NCI-H460 (cell line): ENCODE data around the gene TSTD1. TPM values are rescaled to one million over a fixed set of nuclear protein-coding genes. Genes with fewer than 3 reads are reported as not detected.
A peak's percentile ranks its signal among the peaks of the same experiment; 100 is the strongest.

ENCODE experiments used
- DNase-seq: peaks from one replicate; pipeline ENCODE4 v3.0.0-alpha.2; 2016; ENCODE audit warnings: low read depth; ENCODE audit errors: extremely low read depth
- polyA plus RNA-seq: library from polyadenylated mRNA; depleted of rRNA; stranded (reverse); fragments of >200 nt; gene quantifications from 2 replicates; pipeline ENCODE4 v1.2.3, GENCODE V29; 2014; cell fraction: nucleus; rRNA removed
- total RNA-seq: library from RNA; depleted of rRNA; stranded (reverse); fragments of >200 nt; shearing (Covaris generic); gene quantifications from 2 replicates; pipeline ENCODE4 v1.2.3, GENCODE V29; 2014; rRNA removed

Gene TSTD1, protein sequence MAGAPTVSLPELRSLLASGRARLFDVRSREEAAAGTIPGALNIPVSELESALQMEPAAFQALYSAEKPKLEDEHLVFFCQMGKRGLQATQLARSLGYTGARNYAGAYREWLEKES
- total RNA-seq = 29.8 and 37.6 TPM in 2 replicates
- 16.8 and 43.8 TPM in 2 replicates for polyA plus RNA-seq

DNA sequence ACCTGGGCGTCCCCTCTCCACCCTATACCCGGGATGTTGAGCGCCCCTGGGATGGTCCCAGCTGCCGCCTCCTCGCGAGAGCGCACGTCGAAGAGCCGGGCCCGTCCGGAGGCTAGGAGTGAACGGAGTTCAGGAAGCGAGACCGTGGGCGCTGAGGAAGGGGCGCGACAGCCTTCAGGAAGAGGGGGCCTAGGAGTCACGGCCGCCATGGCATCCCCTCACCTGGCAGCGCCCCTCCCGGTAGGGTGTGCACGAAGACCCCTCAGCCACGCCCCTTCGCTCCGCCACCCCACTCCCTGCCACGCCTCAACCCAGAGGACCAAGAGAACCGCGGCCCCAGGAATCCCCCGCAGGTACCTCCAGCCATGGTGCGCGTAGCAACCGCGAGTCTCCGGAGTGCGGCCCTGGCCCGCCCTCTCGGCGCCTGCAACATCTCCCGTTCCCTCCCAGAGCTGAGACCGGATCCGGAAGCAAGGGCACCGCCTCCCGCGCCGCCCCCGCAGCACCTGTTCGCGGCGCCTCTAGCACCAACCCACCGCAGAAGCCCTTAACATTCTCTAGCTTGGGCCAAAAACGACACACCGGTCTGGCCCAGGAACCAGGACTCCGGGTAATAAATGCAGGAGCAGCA, at the start of gene TSTD1:
Gene TSTD1 (minus strand): TSS at position 442 of the 631 bp plus-strand sequence. CDS start 75 bp downstream, at position 367.
- no peak for DNase-seq

DNA sequence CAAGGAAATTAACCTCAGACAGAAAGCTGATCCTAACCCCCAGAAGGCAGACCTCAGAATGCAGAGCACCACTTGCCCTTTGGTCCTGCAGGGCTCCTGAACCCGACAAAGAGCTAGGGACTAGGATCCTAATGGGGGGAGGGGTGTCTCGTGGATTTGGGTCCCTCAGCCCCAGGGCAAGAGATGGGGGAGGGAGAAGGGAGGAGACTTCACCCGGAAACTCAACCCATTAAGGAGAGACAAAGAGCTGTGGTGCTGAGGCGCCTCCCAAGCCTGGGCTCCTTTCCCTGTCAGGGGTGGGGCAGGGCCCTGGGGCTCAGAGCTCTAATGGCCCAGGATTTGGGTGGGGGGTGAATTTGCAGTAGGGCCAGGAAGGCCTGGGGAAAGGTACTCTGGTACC, 47.7 kb upstream of the TSTD1 start:
- DNase-seq = no peak

DNA sequence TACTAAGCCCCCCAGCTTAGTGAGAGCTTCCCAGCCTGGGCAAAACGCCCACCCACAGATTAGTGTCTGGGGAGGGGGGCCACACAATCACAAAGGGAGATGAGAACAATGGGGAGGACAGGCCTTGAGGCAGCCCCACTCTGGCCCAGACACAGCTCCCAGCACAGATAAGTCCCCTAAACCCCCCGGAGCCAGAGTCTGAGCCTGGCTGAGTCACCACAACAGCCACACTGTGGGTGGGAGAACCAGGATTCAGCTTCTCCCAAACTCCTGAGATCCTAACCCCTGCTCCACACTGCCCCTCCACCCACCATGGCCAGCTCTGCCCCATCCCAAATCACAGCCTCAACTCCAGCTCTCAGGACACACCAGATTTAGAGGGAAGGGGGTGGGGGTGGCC, 46.4 kb upstream of the TSTD1 start:
- no peak for DNase-seq

DNA sequence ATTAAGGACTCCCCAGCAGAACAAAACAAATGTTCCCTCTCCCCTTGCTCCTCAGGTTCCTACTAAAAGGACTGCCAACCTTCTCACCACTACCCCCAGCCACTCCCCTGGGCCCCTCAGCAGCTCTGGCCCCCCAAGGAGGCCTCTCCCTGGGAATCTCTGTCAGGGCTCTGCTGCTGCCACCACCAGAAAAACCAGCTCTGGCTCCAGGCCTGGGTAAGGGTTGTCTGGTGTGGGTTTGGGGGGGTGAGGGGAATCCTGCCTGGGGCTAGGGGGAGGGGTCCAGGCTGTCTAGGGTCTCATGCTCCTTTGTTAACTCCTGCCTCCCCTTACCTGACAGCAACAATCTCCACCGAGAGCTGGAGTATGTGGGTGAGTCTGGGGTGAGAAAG, 45.8 kb upstream of the TSTD1 start:
- DNase-seq = no peak

DNA sequence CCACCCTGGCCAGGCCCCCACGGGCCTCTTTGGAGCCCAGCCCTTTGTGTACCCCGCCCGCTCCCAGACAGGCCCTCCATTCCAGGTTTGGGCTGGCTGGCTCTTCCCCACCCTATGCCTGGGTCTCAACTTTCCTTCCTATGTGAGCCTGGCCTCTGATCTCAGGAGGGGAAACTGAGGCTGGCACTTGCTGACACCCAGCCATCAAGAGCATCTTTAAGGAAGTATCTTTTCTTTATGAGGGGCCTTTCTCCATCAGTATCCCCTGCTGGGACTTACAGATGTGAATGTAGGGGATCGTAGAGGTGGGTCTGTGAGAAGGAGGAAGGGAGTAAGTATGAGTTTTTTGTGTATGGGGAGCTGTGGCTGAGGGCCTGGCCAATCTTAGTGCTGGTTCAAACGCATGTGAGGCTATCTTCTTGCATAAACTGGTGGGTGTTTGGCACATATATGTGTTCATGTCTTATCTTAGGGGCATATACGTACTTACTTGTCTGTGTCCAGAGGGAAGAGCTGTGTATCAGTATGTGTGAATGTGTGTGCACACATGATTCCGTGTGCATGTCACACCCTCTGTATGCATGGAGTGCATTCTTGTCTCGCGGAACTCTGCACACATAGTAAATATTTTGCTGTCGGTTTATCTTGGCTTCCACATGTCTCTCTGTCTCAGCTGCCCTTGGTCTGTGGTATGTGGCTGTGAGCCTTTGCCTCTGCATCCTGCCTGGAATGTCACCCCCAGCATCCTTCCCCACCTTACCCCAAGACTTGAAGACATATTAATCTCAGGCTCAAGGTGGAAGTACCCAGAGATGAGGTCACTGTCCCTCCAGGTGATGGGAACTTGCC, 45.2 kb upstream of the TSTD1 start:
- no peak for DNase-seq

DNA sequence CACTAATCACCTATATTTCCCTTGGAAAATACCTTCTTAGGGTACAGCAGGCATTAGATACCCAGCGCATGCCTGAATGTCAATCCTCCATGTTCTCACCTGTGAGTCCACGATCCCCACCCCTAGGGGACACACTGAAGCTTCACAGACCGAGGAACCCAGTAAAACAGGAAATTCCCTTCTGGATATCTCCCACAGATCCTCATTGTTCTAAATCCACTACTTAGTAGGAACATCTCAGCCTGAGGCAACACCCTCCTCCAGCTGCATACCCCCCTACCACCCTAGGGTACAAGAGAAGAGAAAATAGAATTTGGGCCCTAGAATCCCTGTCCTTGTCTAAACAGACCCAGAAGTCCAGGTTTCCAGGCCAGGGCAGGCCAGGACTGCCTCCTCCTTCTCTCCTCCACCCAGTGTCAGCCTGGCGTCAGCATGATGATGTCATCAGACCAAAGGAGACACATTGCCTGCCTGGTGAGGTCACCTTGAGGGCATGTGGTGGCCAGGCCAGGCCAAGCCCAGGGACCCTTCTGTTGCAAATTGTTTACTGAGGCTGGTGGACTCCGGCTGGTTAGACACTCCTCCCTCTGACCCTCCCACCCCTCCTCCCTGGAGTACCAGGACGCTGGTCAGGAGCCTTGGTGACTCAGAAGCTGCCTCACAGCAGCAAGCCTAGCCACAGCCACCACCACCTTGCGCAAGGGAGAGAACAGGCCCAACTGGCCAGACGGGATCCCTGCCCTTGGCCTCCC, 44.4 kb upstream of the TSTD1 start:
- DNase-seq = peak; percentile 43

DNA sequence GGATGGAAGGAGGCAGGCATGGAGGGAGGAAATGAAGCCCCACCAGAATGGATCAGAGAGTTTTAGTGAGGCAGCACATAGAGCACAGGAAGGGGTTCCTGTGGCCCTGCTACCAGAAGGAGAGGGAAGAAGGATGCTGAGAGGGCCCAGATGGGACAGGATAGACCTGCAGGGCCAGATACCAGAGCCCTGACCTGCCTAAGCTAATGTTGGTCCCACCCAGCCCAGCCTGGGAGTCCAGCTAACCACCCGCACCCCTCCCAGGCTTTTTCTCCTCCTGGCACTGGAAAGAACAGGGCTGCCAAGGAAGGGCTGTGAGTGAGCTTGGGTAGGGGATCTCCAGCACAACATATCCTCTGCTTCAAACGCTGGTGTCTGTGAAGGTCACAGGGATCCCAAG, 43.7 kb upstream of the TSTD1 start:
- no peak for DNase-seq

DNA sequence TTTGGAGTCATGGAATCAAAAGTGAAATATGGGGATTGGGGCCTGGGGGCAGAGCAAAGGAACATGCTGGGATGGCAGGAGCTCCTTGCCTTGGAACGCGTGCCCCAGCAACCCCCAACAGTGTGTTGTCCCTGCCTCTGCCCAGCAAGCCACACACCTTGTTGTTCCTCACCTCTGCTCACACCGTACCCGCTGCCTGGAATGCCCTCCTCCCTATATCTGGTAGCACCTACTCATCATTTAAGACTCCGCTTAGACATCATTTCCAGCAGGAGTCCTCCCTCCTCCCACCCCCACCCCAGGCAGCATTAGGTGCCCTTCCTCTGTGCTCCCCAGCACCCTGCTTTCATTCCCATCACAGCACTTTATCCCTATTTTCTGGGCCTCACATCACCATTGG, 42.8 kb upstream of the TSTD1 start:
- no peak for DNase-seq

DNA sequence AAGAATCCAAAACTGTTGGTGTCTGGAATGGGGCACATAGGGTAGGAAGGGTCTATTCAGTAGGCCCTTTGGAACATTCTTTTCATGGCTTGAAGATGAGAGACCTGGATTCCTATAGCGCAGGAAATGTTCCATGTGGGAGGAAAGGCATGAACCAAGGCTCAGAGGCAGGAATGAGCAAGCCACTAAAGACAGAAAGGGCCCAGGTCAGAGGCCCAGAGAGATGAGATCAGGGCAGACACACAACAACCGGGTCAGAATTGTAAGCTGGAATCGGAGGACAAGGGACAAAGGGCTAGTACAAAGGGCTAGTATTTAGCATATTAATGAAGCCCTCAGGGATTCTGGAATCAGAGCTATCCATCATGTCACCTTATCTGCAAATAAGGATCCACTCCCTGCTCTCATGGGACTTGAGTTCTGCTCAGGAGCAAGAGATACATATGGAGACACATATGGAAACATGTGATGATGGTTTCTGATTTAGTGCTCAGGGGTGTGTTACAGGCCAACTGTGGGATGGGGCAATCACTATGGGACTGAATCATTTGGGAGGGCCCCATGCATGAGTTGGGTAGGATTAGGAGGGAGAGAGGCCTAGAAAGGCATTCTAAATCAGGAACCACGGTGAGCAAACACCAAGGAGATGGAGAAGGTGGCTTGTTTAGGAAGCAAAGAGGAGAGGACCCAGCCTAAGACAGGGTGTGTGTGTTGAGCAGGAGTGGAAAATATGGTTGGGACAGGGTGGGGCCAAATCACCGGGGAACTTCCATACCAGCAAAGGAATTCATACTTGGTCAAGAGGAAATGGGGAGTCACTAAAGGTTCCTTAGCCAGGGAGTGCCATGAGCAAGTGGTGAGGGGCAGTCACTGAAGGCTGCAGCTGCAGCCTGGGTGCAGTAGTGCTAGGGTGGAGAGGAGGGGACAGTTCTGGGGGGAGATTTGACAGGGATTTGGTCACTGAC, 42.0 kb upstream of the TSTD1 start:
- no peak for DNase-seq

DNA sequence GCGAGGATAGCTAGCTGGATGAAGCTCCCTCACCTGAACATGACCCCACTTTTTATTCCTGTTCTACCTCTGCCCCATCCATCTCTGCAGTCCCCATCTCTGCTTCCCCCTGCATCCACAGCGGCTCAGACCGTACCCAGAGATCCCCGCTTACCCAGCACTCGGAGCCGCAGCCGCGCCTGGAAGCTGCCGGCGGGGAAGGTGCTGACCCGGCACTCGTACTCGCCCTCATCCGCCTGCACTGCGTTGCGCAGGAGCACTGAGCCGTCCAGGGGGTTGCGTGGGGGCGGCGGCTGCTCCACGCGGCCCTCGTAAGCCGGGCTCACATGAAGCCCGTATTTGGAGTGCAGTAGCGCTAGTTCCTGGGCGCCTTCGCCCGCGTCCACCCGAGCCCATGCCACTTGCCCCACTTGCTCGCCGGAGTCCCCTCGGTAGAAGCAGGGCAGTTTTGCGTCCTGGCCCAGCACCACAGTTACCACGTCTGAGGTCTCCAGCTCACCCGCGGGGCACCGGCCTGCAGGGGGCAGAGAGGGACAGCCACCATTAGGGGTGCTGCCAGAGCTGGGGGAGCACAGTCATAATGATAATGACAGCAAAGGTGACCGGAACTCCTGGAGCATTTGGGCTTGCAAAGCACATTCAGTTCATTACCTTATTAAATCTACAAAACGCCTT, 40.8 kb upstream of the TSTD1 start:
- DNase-seq = no peak

DNA sequence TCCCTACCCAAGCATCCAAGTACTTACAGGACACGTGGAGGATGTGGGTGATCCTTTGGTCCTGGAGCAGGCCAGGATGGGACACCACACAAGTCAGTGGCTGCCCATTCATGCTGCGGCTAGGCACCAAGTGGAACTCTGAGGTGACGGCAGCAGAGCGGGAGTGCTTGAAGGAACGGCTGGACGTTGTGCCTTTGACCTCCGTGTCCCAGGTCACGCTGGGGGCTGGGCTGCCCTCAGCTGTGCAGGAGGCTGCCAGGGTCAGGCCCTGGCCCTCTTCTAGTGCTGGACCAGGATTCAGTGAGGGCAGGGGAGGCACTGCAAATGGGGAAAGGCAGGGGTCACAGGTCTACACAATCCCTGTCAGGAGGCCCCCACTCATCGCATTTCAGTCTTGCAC, 38.7 kb upstream of the TSTD1 start:
- no peak for DNase-seq

DNA sequence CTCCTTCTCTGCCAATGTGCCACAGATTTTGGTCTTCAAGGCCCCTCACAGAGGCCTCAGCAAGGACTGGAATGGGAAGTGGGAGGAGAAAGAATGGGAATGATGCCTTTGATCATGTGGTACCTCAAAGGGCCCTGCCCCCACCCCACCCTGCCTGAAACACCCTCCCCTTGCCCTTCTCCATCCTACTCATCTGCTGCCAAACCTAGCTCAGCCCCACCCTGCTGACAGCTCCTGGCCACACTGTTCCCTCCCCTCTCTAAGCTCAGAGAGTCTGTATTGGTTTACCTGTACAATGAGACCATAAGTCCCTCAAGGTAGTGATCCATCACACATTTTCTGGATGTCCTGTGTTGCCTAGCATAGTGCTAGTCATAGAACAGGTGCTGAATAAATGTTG, 37.6 kb upstream of the TSTD1 start:
- no peak for DNase-seq

DNA sequence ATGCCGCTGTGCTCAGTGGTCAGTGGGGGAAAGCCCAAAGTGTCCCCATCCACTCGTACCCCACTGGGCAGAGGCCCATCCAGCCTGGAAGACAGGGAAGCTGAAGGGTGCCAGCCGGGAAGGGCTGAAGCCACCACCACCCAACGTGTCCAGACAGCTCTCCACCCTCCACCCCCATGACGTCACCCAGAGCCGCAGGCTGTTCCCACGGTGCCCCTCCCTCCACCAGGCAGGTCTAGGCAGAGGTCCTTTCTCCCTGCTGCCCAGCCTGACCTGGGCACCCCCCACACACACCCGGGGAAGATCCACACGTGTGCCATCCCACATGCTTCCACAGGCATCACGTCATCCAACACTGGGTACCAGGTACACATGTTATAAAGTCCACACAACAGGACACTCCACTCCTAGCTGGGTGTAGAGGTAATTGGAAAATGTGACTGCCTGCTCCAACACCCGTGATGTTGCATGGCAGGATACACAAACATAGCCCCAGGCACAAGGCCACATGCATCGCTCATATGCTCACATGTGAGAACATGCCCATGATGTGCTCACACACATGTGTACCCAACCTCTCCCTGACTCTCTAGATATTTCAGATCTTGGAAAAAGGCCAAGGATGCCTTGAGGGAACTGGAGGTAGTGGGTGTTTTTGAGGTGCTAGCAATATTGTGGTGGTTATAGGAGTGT, 36.1 kb upstream of the TSTD1 start:
- DNase-seq = no peak

DNA sequence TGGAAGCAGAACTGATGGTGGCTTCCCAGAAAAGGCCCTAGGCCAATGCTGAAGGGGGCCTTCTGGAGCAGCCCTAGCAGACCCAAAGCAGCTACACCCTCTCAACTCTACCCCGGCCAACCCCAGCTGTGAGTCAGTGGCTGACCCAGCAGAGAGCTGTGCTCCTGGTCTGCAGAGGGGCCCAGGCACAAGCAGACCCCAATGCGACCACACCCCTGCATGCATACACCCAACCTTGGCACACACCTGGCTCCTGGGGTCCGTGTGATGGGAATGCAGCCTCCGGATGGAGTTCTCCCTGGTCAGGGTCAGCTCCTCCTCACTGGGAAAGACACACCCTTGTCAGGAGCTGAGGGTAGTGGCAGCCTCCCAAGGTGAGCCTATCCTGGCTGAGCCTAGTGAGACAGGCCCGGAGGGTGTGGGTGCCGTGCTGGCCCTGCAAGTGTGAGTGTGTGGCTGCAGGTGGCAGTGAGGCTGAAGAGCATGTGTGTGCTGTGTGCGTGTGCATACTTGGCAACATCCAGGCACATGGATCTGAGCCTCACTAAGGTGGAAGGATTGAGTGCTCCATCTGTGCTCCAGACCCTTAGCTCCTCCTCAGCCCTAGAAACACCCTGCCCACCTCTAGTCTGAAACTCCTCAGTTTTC, 34.8 kb upstream of the TSTD1 start:
- no peak for DNase-seq

DNA sequence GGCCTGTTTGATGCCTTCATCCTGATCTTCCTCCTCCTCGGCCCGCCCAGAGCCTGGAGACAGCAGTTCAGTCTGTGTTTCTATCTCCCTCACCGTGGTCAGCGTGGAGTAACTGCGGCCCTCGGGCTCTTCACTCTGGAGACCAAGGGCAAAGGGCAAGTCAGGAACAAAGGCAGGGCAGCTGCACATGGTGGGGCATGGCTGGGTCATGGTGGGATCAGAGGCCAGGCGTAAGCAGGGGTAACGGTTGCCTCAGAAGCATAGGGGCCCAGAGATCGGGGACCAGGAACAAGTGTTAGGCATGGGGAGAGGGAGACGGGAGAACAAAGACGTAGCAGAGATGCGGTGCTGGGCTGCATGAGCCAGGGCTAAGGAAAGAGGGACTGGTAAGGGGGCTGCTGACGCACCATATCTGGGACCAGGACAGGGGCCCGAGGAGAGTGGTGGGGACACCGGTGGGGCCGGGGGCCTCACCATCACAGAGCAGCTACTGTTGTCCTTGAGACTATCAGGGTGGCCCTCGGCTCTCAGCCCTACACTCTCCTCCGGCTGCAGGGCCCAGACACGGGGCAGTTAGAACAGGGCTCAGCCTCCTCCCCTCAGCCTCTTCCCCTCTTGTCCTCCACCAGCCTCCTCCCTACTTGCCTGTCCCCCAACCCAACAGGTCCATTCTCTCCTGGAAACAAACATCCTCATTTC, 34.1 kb upstream of the TSTD1 start:
- DNase-seq = no peak

DNA sequence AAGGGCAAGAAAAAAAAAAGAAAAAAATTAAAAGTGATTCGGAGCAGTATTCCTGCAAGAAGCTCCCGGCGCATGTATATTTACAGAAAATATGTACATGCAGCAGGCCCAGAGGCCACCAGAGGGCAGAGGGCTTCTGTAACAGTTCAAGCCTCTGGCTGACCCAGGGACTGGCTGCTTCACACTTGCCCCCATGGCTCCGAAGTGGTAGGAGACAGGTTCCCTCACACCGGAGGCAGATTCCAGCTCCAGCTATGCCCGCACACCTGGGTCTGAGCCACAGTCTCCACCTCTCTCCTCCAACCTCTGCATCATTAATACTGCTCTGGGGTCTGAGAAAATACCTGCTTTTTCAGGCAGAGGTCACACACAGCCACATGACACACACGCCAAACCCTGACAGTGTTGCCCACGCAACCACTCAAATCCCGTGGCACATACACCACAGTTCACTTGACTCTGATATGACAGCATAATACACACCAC, 33.2 kb upstream of the TSTD1 start:
- peak; percentile 44 for DNase-seq

DNA sequence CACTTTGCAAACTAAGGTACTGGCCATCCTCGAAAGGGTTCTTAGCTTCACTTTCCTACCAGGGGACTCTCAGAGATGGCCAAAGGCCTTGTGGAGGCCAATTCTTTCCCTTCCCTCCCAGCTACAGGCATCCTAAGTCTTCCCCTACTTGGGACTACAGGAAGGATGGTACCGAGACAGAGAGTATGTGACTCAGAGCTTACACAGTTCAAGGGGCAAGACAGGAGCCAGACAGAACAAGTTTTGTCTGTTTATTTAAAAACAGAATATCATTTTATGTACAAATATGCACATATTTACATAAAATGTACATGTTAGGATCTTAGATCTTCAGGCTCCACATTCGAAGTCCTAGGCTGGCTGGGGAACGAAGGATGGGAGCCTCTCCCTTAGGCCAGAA, 32.0 kb upstream of the TSTD1 start:
- DNase-seq = no peak
